A549 (cell line): ENCODE data around the gene RNF26. TPM values are rescaled to one million over a fixed set of nuclear protein-coding genes. Genes with fewer than 3 reads are reported as not detected.

ENCODE experiments used
- ATAC-seq, 2 experiments: fragments of 200-7000 bp in 1 of 2; fragments of >200 bp in 1 of 2; cut with Nextera tagmentation in 1 of 2; cut with Tn5 transposase in 1 of 2; 3 replicates each; pipeline versions ENCODE4 v1.8.0 to v1.9.1; 2018 to 2020; ENCODE audit warnings: mild to moderate bottlenecking in 1 of 2, moderate library complexity in 1 of 2
- CTCF ChIA-PET: fragments of 300-600 bp; sonication (Branson Sonifier 250); formaldehyde crosslinking; extraction: SDS; loops from one replicate; lab custom pipeline; 2021; ENCODE audit warnings: antibody characterized with exemption, inconsistent platforms; lab: Yijun Ruan, JAX
- POLR2A ChIA-PET: fragments of 350-600 bp; formaldehyde crosslinking; extraction: SDS; loops from one replicate; lab custom pipeline; 2021; ENCODE audit warnings: antibody characterized with exemption, inconsistent platforms; lab: Yijun Ruan, JAX
- DNase-seq, 2 experiments: peaks; one replicate each; pipeline versions ENCODE4 v3.0.0 to v3.0.0-alpha.2; 2011 to 2016; ENCODE audit warnings: low read depth in 1 of 2, low spot score in 1 of 2
- FAIRE-seq: peaks from 2 replicates; lab custom pipeline; 2011; peaks lifted over from hg19 to GRCh38; lab: Jason Lieb, UNC
- H3K27ac ChIP-seq, 2 experiments: fragments of >200 bp; sonication (Bioruptor Twin); formaldehyde crosslinking; 3 replicates each; pipeline ENCODE4 v1.5.1; 2016 to 2017
- H3K4me1 ChIP-seq: fragments of >200 bp; sonication (Bioruptor Twin); formaldehyde crosslinking; 3 replicates; pipeline ENCODE4 v1.6.1; 2016
- H3K4me2 ChIP-seq: fragments of >200 bp; sonication (Bioruptor Twin); formaldehyde crosslinking; 3 replicates; pipeline ENCODE4 v1.6.1; 2016
- H3K4me3 ChIP-seq: fragments of >200 bp; sonication (Bioruptor Twin); formaldehyde crosslinking; 3 replicates; pipeline ENCODE4 v1.5.1; 2016
- H3K9me3 ChIP-seq: fragments of >200 bp; sonication (Bioruptor Twin); formaldehyde crosslinking; 3 replicates; pipeline ENCODE4 v1.6.1; 2016
- ATOH8 ChIP-seq: fragments of 250-450 bp; sonication (Bioruptor Pico); IDR thresholded peaks from 2 replicates; pipeline ENCODE4 v1.5.0; 2020; ENCODE audit warnings: low read depth, mild to moderate bottlenecking, moderate library complexity
- BCL3 ChIP-seq: fragments of >200 bp; sonication (Bioruptor Twin); formaldehyde crosslinking; IDR thresholded peaks from 3 replicates; pipeline ENCODE4 v1.6.1; 2016
- CBX8 ChIP-seq: fragments of 200-600 bp; sonication (generic); IDR thresholded peaks from 2 replicates; pipeline ENCODE4 v1.6.1; 2016
- EP300 ChIP-seq, 2 experiments: fragments of >200 bp; sonication (Bioruptor Twin); formaldehyde crosslinking; IDR thresholded peaks; 2 replicates in 1 of 2; 3 replicates in 1 of 2; pipeline ENCODE4 v1.6.1; 2016 to 2017
- FOSL2 ChIP-seq, 2 experiments: fragments of 450-650 bp in 1 of 2; fragments of >200 bp in 1 of 2; sonication (Bioruptor Twin) in 1 of 2; formaldehyde crosslinking; IDR thresholded peaks; 2 replicates each; pipeline versions ENCODE4 v1.5.0 to v1.6.1; 2016 to 2020; ENCODE audit warnings: mild to moderate bottlenecking in 1 of 2, moderate library complexity in 1 of 2
- GATA3 ChIP-seq: IDR thresholded peaks from 2 replicates; pipeline ENCODE4 v1.6.1; 2012; ENCODE audit warnings: borderline replicate concordance
- HMGXB4 ChIP-seq: fragments of 250-450 bp; sonication (Bioruptor Pico); IDR thresholded peaks from 2 replicates; pipeline ENCODE4 v1.5.0; 2021; ENCODE audit warnings: mild to moderate bottlenecking, moderate library complexity, borderline replicate concordance
- HOXB13 ChIP-seq: fragments of 250-450 bp; sonication (Bioruptor Pico); IDR thresholded peaks from 2 replicates; pipeline ENCODE4 v1.5.0; 2020; ENCODE audit warnings: low read depth, mild to moderate bottlenecking, moderate library complexity
- JUNB ChIP-seq: fragments of >200 bp; sonication (Bioruptor Twin); formaldehyde crosslinking; IDR thresholded peaks from 2 replicates; pipeline ENCODE4 v1.6.1; 2016
- MAZ ChIP-seq: fragments of 150-350 bp; IDR thresholded peaks from 2 replicates; pipeline ENCODE4 v1.6.1; 2014; ENCODE audit warnings: antibody characterized with exemption, low read depth, low read length, borderline replicate concordance
- NPAS2 ChIP-seq: fragments of 250-450 bp; sonication (Bioruptor Pico); IDR thresholded peaks from 2 replicates; pipeline ENCODE4 v1.8.0; 2022; ENCODE audit warnings: mild to moderate bottlenecking, moderate library complexity, borderline replicate concordance
- PHF8 ChIP-seq: fragments of 200-600 bp; sonication (generic); IDR thresholded peaks from 2 replicates; pipeline ENCODE4 v1.6.1; 2016; ENCODE audit warnings: low read depth, mild to moderate bottlenecking, antibody characterized with exemption, moderate library complexity, borderline replicate concordance
- RAD21 ChIP-seq, 2 experiments: fragments of >200 bp in 1 of 2; sonication (Bioruptor Twin) in 1 of 2; formaldehyde crosslinking in 1 of 2; IDR thresholded peaks in 1 of 2; conservative IDR thresholded peaks in 1 of 2; 2 replicates in 1 of 2; 3 replicates in 1 of 2; pipeline ENCODE4 v1.6.1; 2012 to 2018; ENCODE audit warnings: inconsistent platforms in 1 of 2
- RARB ChIP-seq: fragments of 250-450 bp; sonication (Bioruptor Pico); IDR thresholded peaks from 2 replicates; pipeline ENCODE4 v1.8.0; 2021; ENCODE audit warnings: mild to moderate bottlenecking, moderate library complexity
- REST ChIP-seq: fragments of 200-600 bp; sonication (generic); IDR thresholded peaks from 2 replicates; pipeline ENCODE4 v1.6.1; 2016; ENCODE audit warnings: antibody characterized with exemption, mild to moderate bottlenecking, moderate library complexity
- RFX5 ChIP-seq: fragments of 450-650 bp; IDR thresholded peaks from 2 replicates; pipeline ENCODE4 v1.7.1; 2014; ENCODE audit warnings: antibody characterized with exemption, mild to moderate bottlenecking, moderate library complexity
- SMC3 ChIP-seq: fragments of >200 bp; sonication (Bioruptor Twin); formaldehyde crosslinking; IDR thresholded peaks from 3 replicates; pipeline ENCODE4 v1.6.1; 2018; ENCODE audit warnings: inconsistent platforms
- ZFP36 ChIP-seq: fragments of 450-650 bp; IDR thresholded peaks from 2 replicates; pipeline ENCODE4 v1.6.1; 2014; ENCODE audit warnings: borderline replicate concordance; ENCODE audit not compliant: partially characterized antibody
- WGBS: methylation state at CpG from one replicate; pipeline ENCODE4 v1.1.6; 2017; ENCODE audit errors: missing lambda C conversion rate; 5-methylcytosine and 5-hydroxymethylcytosine counted together
- polyA plus RNA-seq, 4 experiments: library from polyadenylated mRNA; depleted of rRNA in 3 of 4; stranded (reverse); fragments of >200 nt; fragmentation: RNase III in 1 of 4; extraction: RNeasy Plus Mini Kit Qiagen cat#74134 plus additional on column Dnase treatment in 1 of 4; gene quantifications; 2 replicates in 3 of 4; 3 replicates in 1 of 4; pipeline ENCODE4 v1.2.3, GENCODE V29; 2011 to 2017
- TF ChIP-seq, protein P1 (sequence below): fragments of 450-650 bp; IDR thresholded peaks from 2 replicates; pipeline ENCODE4 v1.6.1; 2014; ENCODE audit warnings: antibody characterized with exemption
- TF ChIP-seq, protein P2 (sequence below): fragments of >200 bp; sonication (Bioruptor Twin); formaldehyde crosslinking; IDR thresholded peaks from 2 replicates; pipeline ENCODE4 v1.6.1; 2016
- TF ChIP-seq, protein P3 (sequence below): IDR thresholded peaks from 2 replicates; pipeline ENCODE4 v1.6.1; 2012

Gene RNF26
- polyA plus RNA-seq, 2 of the 4 experiments (the other 2 are of a cell fraction): 23.5 to 26.5 TPM

GRCh38 chr11:119342023-119342300, 7.6 kb downstream of the RNF26 start (continued):
- TF ChIP-seq HMGXB4 (CRISPR knock-in tag) (no peak), NPAS2 (CRISPR knock-in tag) (no peak)

DNA sequence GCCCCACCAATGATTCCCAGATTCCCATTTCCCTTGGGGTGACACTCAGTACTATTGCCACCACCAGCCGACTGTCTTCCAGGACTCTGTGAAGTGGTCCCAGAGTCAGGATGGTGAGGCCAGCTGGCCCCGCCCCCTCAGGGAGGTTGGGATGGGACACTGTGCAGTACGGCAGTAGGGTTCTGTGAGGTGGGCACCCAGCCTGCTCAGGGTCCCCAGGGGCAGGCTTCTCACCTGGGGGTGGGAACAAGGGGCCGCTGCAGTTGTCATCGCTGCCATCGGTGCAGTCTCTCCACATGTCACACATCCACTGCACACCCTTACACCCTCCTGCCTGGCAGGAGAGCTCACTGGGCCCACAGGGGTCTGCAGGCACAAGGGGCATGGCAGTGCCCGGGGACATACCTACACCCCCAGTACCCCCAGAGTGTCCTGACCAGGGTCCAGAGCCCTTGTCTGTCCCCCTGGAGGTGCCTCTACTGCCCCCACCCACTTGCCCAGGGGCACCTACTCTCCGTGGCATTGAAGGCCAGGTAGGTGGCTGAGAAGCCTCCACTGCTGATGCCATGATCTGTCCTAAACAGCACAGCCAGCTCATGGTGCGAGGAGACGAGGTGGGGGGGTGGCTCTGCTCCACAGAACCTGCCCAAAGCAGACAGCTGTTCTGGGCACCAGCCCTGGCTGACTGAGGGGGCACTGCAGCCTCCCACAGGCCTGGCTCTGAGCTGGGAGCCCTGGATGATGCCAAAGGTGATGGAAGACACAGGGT, 8.2 kb downstream of the RNF26 start:
- FAIRE-seq: no peak
- ChIA-PET CTCF (interaction anchor here (1.1 to 9.5 kb wide), 5 partner anchors 15 to 129 kb away, joined by 3 to 160 read pairs (median 33); partner anchors contain the start of gene USP2), POLR2A (no interaction called here)
- Histone ChIP-seq H3K4me2 (no peak overlapping the region), H3K4me1 (peaks cover 12% of the 10 kb centered on the region), H3K9me3 (no peaks in the 10 kb centered on the region), H3K27ac (no peak overlapping the region), H3K4me3 (no peak overlapping the region)
- TF ChIP-seq MAZ: no peak
- TF ChIP-seq SMC3: no peak
- no peak for TF ChIP-seq JUNB
- no peak for TF ChIP-seq RARB (CRISPR knock-in tag)
- TF ChIP-seq, protein P1, sequence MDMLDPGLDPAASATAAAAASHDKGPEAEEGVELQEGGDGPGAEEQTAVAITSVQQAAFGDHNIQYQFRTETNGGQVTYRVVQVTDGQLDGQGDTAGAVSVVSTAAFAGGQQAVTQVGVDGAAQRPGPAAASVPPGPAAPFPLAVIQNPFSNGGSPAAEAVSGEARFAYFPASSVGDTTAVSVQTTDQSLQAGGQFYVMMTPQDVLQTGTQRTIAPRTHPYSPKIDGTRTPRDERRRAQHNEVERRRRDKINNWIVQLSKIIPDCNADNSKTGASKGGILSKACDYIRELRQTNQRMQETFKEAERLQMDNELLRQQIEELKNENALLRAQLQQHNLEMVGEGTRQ: no peak
- no peak for TF ChIP-seq RAD21 (conservative IDR thresholded peaks at IDR 0.05 in 1 of 2, IDR thresholded peaks at IDR 0.05 in 1 of 2)
- no peak for TF ChIP-seq ATOH8 (CRISPR knock-in tag)
- TF ChIP-seq EP300 (IDR thresholded peaks at IDR 0.05): no peak
- no peak for TF ChIP-seq PHF8
- no peak for TF ChIP-seq HOXB13 (CRISPR knock-in tag)
- TF ChIP-seq FOSL2 (IDR thresholded peaks at IDR 0.05): no peak
- TF ChIP-seq FOSL2 (CRISPR knock-in tag; IDR thresholded peaks at IDR 0.05): no peak
- TF ChIP-seq, protein P2, sequence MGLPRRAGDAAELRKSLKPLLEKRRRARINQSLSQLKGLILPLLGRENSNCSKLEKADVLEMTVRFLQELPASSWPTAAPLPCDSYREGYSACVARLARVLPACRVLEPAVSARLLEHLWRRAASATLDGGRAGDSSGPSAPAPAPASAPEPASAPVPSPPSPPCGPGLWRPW: no peak
- TF ChIP-seq, protein P3, sequence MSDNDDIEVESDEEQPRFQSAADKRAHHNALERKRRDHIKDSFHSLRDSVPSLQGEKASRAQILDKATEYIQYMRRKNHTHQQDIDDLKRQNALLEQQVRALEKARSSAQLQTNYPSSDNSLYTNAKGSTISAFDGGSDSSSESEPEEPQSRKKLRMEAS: no peak
- no peak for DNase-seq
- ATAC-seq: no peak
- WGBS: 74% methylated on average over 5 of the region's 10 CpGs

DNA sequence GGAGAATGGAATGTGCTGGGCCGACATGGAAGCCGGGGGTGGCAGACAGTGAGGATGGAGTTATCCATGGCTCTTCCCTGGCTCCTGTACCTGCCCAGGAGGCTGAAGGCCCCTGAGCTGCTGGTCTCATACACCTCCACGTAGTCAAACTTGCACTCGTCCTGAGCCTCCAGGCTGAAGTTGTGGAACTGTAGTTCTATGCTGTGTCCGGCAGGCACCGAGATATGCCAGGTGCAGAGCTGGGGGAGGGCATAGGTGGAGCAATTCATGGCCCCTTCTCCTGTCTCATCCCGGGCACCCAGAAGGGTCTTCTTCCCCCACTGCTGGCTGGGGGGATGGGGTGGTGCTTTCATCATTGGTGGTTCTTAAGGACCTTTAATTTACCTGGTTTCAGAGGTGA, 9.4 kb downstream of the RNF26 start:
- FAIRE-seq: no peak
- ATAC-seq: no peak
- Histone ChIP-seq H3K9me3 (no peaks in the 10 kb centered on the region), H3K27ac (no peak overlapping the region), H3K4me2 (no peak overlapping the region), H3K4me3 (no peak overlapping the region), H3K4me1 (peaks cover 1% of the 10 kb centered on the region; the same call in 1 of the 3 replicates)
- ChIA-PET CTCF (interaction anchor here (1.0 to 9.5 kb wide), 5 partner anchors 12 to 131 kb away, joined by 4 to 160 read pairs (median 33); partner anchors contain the start of gene USP2), POLR2A (no interaction called here)
- WGBS: 66% methylated on average over 6 of the region's 7 CpGs
- no peak for DNase-seq
- TF ChIP-seq ZFP36: no peak
- TF ChIP-seq BCL3: no peak
- TF ChIP-seq CBX8: no peak
- TF ChIP-seq REST: no peak
- TF ChIP-seq RFX5: no peak
- TF ChIP-seq, protein P2: no peak
- no peak for TF ChIP-seq GATA3
- no peak for TF ChIP-seq RAD21 (conservative IDR thresholded peaks at IDR 0.05 in 1 of 2, IDR thresholded peaks at IDR 0.05 in 1 of 2)
- TF ChIP-seq, protein P1: no peak
